Common myeloid progenitor, CD34-positive (primary cell): ENCODE data around the gene RBM39. TPM values are rescaled to one million over a fixed set of nuclear protein-coding genes. Genes with fewer than 3 reads are reported as not detected.
"Not testable (repeated sequence)": the region's sequence is repeated elsewhere in the genome, so short reads cannot be mapped to it uniquely, and the experiment has no call there.

Experiments used
- CTCF ChIA-PET: fragments of 350-600 bp; sonication (Branson Sonifier 250); formaldehyde crosslinking; loops from one replicate; lab custom pipeline; 2021; ENCODE audit warnings: antibody characterized with exemption; lab: Charles Lee
- POLR2A ChIA-PET: fragments of 350-600 bp; sonication (Branson Sonifier 250); formaldehyde crosslinking; loops from one replicate; lab custom pipeline; 2021; ENCODE audit warnings: antibody characterized with exemption; lab: Charles Lee
- DNase-seq, 3 donors: peaks; one replicate each; pipeline versions ENCODE4 v3.0.0 to v3.0.0-alpha.2; 2013
- H3K27ac ChIP-seq, 2 experiments: 1 replicate in 1 of 2; 2 replicates in 1 of 2; pipeline ENCODE4 v1.7.0; 2013; ENCODE audit warnings: inconsistent platforms in 2 of 2, low read length in 2 of 2, mild to moderate bottlenecking in 2 of 2, low read depth in 1 of 2, moderate library complexity in 1 of 2; ENCODE audit not compliant: severe bottlenecking in 2 of 2, insufficient read depth in 1 of 2, poor library complexity in 1 of 2
- H3K27me3 ChIP-seq, 5 experiments: replicated peaks in 2 of 5; 1 replicate in 3 of 5; 2 replicates in 2 of 5; pipeline versions ENCODE4 v1.6.1 to v1.7.0; 2013; ENCODE audit warnings: low read length in 4 of 5, mild to moderate bottlenecking in 2 of 5, moderate library complexity in 2 of 5, inconsistent platforms in 1 of 5; ENCODE audit not compliant: insufficient read depth in 5 of 5, control insufficient read depth in 4 of 5
- H3K36me3 ChIP-seq, 4 experiments: 1 replicate in 2 of 4; 2 replicates in 2 of 4; pipeline versions ENCODE4 v1.6.1 to v1.7.0; 2013; ENCODE audit warnings: low read length in 3 of 4, control low read depth in 1 of 4, mild to moderate bottlenecking in 1 of 4; ENCODE audit not compliant: control insufficient read depth in 4 of 4, insufficient read depth in 4 of 4
- H3K4me1 ChIP-seq, 4 experiments: 1 replicate in 3 of 4; 2 replicates in 1 of 4; pipeline versions ENCODE4 v1.6.1 to v1.7.1; 2013; ENCODE audit warnings: low read length in 3 of 4, mild to moderate bottlenecking in 3 of 4, control low read depth in 1 of 4, inconsistent platforms in 1 of 4, moderate library complexity in 1 of 4; ENCODE audit not compliant: control insufficient read depth in 4 of 4, insufficient read depth in 4 of 4; ENCODE audit errors: control extremely low read depth in 1 of 4
- H3K4me3 ChIP-seq, 7 experiments: 1 replicate in 4 of 7; 2 replicates in 3 of 7; pipeline versions ENCODE4 v1.5.1 to v1.7.0; 2013; ENCODE audit warnings: mild to moderate bottlenecking in 7 of 7, low read length in 6 of 7, moderate library complexity in 6 of 7, inconsistent platforms in 2 of 7, low read depth in 2 of 7, control low read depth in 1 of 7; ENCODE audit not compliant: insufficient read depth in 4 of 7, control insufficient read depth in 1 of 7; ENCODE audit errors: extremely low read depth in 1 of 7
- H3K9me3 ChIP-seq, 5 experiments: 1 replicate in 4 of 5; 2 replicates in 1 of 5; pipeline versions ENCODE4 v1.6.1 to v1.7.1; 2013; ENCODE audit warnings: low read length in 4 of 5, mild to moderate bottlenecking in 2 of 5, inconsistent platforms in 1 of 5, low read depth in 1 of 5, moderate library complexity in 1 of 5; ENCODE audit not compliant: control insufficient read depth in 4 of 5, insufficient read depth in 2 of 5; ENCODE audit errors: control extremely low read depth in 1 of 5
- WGBS: methylation state at CpG from one replicate; pipeline ENCODE4 v1.1.5; 2013; ENCODE audit not compliant: insufficient coverage; 5-methylcytosine and 5-hydroxymethylcytosine counted together
- polyA plus RNA-seq: library from polyadenylated mRNA; unstranded; fragments of 120-200 nt; gene quantifications from one replicate; pipeline ENCODE4 v1.2.1, GENCODE V29; 2013

The RBM39 gene
- polyA plus RNA-seq: 588 TPM

GRCh38 chr20:35741892-35742740 lies at the start of gene RBM39:
Gene RBM39, minus strand, starts transcription at chr20:35742260. Its CDS starts 1,386 bp downstream, at chr20:35740874.
- Histone ChIP-seq H3K27me3 (no peaks in the 10 kb centered on the region), H3K36me3 (peaks cover 15 to 35% (median 25%) of the 10 kb centered on the region in 4 experiments), H3K4me1 (peaks cover 24 to 55% (median 37%) of the 10 kb centered on the region in 4 experiments), H3K27ac (peak within 1 kb of the TSS; percentile 100), H3K9me3 (no peaks in the 10 kb centered on the region), H3K4me3 (peak within 1 kb of the TSS; percentile 67 to 100 (median 95))
- POLR2A ChIA-PET: interaction anchor here (0.6 to 3.5 kb wide), 14 partner anchors 10 to 212 kb away, joined by 3 to 51 read pairs (median 6); partner anchors contain the start of genes NFS1, PHF20, ROMO1 and SCAND1
- CTCF ChIA-PET: interaction anchor here (1.0 to 3.6 kb wide), 14 partner anchors 12 to 213 kb away, joined by 3 to 32 read pairs (median 4); partner anchors contain the start of genes PHF20 and SCAND1
- 0% methylated on average over 56 of the region's 66 CpGs for WGBS
- DNase-seq: peak; percentile 100

- Histone ChIP-seq H3K36me3 (peaks cover 0 to 9% (median under 1%) of the 10 kb centered on the region in 4 experiments), H3K9me3 (no peaks in the 10 kb centered on the region), H3K4me3 (no peak overlapping the region), H3K27ac (peak overlapping the region in 1 of 2 experiments; percentile 12), H3K27me3 (no peaks in the 10 kb centered on the region), H3K4me1 (peaks cover 11 to 19% (median 16%) of the 10 kb centered on the region in 4 experiments)
- ChIA-PET POLR2A (no interaction called here), CTCF (interaction anchor here (1.1 to 2.1 kb wide), 3 partner anchors 10 to 49 kb away, joined by 3 to 5 read pairs (median 3); no protein-coding TSS in a partner anchor)
- WGBS: 68% methylated on average over 2 of the region's 3 CpGs
- DNase-seq: peak in 2 of 3 donors; percentile 42 to 44
These were observed 49.8 kb upstream of the RBM39 start for GRCh38 chr20:35791821-35792220.

GRCh38 chr20:35791097-35791496 lies 49.0 kb upstream of the RBM39 start:
- Histone ChIP-seq H3K36me3 (peaks cover 0 to 9% (median under 1%) of the 10 kb centered on the region in 4 experiments), H3K4me3 (no peak overlapping the region), H3K9me3 (no peaks in the 10 kb centered on the region), H3K4me1 (peaks cover 5 to 12% (median 10%) of the 10 kb centered on the region in 4 experiments), H3K27me3 (no peaks in the 10 kb centered on the region), H3K27ac (no peak overlapping the region)
- CTCF ChIA-PET: interaction anchor here (0.7 to 2.1 kb wide), 2 partner anchors 8 to 11 kb away, joined by 3 to 5 read pairs; no protein-coding TSS in a partner anchor
- POLR2A ChIA-PET: no interaction called here
- 100% methylated on average over 4 of the region's 5 CpGs for WGBS
- no peak for DNase-seq

- CTCF ChIA-PET: no interaction called here
- WGBS: no CpG with 5 or more reads among the region's 4 CpGs
- peaks cover 4 to 12% (median 7%) of the 10 kb centered on the region in 4 experiments for H3K4me1 ChIP-seq
- peaks cover 0 to 13% (median 4%) of the 10 kb centered on the region in 4 experiments for H3K36me3 ChIP-seq
- no peaks in the 10 kb centered on the region for H3K9me3 ChIP-seq
- no peak overlapping the region for H3K4me3 ChIP-seq
- no peak overlapping the region for H3K27ac ChIP-seq
- no peak for DNase-seq
- POLR2A ChIA-PET: interaction anchor here (0.7 kb wide), 1 partner anchor 83 kb away, joined by 3 read pairs; no protein-coding TSS in a partner anchor
- H3K27me3 ChIP-seq: no peaks in the 10 kb centered on the region
These were observed 46.7 kb upstream of the RBM39 start for GRCh38 chr20:35788796-35789195.

GRCh38 chr20:35785541-35785940 lies 43.5 kb upstream of the RBM39 start:
- peaks cover 8 to 25% (median 21%) of the 10 kb centered on the region in 4 experiments for H3K36me3 ChIP-seq
- CTCF ChIA-PET, H3K27me3 ChIP-seq, H3K4me3 ChIP-seq, H3K4me1 ChIP-seq, H3K27ac ChIP-seq, H3K9me3 ChIP-seq, POLR2A ChIA-PET, DNase-seq: not testable (repeated sequence)
- WGBS: 100% methylated on average over 3 of the region's 4 CpGs

- H3K4me1 ChIP-seq, DNase-seq, H3K27me3 ChIP-seq, H3K4me3 ChIP-seq, H3K9me3 ChIP-seq, H3K27ac ChIP-seq: not testable (repeated sequence)
- 100% methylated on average over 5 of the region's 12 CpGs for WGBS
- ChIA-PET POLR2A (interaction anchor here (0.7 to 1.2 kb wide), 2 partner anchors 11 to 12 kb away, joined by 3 read pairs; partner anchors contain the start of gene PHF20), CTCF (interaction anchor here (1.0 kb wide), 1 partner anchor 42 kb away, joined by 3 read pairs; the partner anchor contains the start of gene RBM39)
- peaks cover 8 to 29% (median 22%) of the 10 kb centered on the region in 4 experiments for H3K36me3 ChIP-seq
These were observed 41.8 kb upstream of the RBM39 start for GRCh38 chr20:35783811-35784210.
